PC-3 (cell line): ENCODE results near the gene GRM1. TPM values are rescaled to one million over a fixed set of nuclear protein-coding genes. Genes with fewer than 3 reads are reported as not detected.

Experiments used
- ATAC-seq: fragments of 200-7000 bp; cut with Tn5 transposase; 2 replicates; pipeline ENCODE4 v1.9.1; 2020; ENCODE audit warnings: mild to moderate bottlenecking, moderate library complexity
- BruUV-seq: library from RNA; stranded (reverse); fragments of 400-500 nt; replicated peaks from 2 replicates; lab custom pipeline; 2021; lab: Mats Ljungman, UMichigan
- CTCF ChIA-PET: fragments of 300-600 bp; sonication (Branson Sonifier 250); formaldehyde crosslinking; loops from one replicate; lab custom pipeline; 2022; ENCODE audit warnings: antibody characterized with exemption; lab: Charles Lee
- POLR2A ChIA-PET: fragments of 300-600 bp; sonication (Branson Sonifier 250); formaldehyde crosslinking; loops from one replicate; lab custom pipeline; 2022; ENCODE audit warnings: antibody characterized with exemption; ENCODE audit not compliant: unreplicated experiment; lab: Charles Lee
- DNase-seq: peaks from one replicate; pipeline ENCODE4 v3.0.0-alpha.2; 2015
- H2AFZ ChIP-seq: fragments of 300-600 bp; sonication (generic); 2 replicates; pipeline ENCODE4 v1.6.0; 2016; ENCODE audit warnings: antibody characterized with exemption, low read length
- H3F3A ChIP-seq: fragments of 300-600 bp; sonication (generic); one replicate; pipeline ENCODE4 v1.6.0; 2017; ENCODE audit warnings: antibody characterized with exemption, low read length, control low read depth, mild to moderate bottlenecking; ENCODE audit not compliant: unreplicated experiment
- H3K27ac ChIP-seq: fragments of 300-600 bp; sonication (generic); 2 replicates; pipeline ENCODE4 v1.5.1; 2016; ENCODE audit warnings: mild to moderate bottlenecking, low read length
- H3K27me3 ChIP-seq: fragments of 300-600 bp; sonication (generic); 2 replicates; pipeline ENCODE4 v1.6.1; 2016; ENCODE audit warnings: low read length, mixed read lengths
- H3K36me3 ChIP-seq: fragments of 300-600 bp; sonication (generic); 2 replicates; pipeline ENCODE4 v1.6.1; 2016; ENCODE audit warnings: low read depth, mixed run types, low read length, mixed read lengths
- H3K4me1 ChIP-seq: fragments of 300-600 bp; sonication (generic); 2 replicates; pipeline ENCODE4 v1.5.1; 2016; ENCODE audit warnings: low read length; ENCODE audit not compliant: insufficient read depth
- H3K4me2 ChIP-seq: fragments of 300-600 bp; sonication (generic); 2 replicates; pipeline ENCODE4 v1.6.0; 2016; ENCODE audit warnings: low read length
- H3K4me3 ChIP-seq: fragments of 300-600 bp; sonication (generic); 2 replicates; pipeline ENCODE4 v1.5.1; 2016; ENCODE audit warnings: mild to moderate bottlenecking, low read length, mixed read lengths
- H3K79me2 ChIP-seq: fragments of 300-600 bp; sonication (generic); 2 replicates; pipeline ENCODE4 v1.6.1; 2017; ENCODE audit warnings: low read length, mixed read lengths
- H3K9ac ChIP-seq: fragments of 300-600 bp; sonication (generic); 2 replicates; pipeline ENCODE4 v1.6.0; 2016; ENCODE audit warnings: mild to moderate bottlenecking, low read length
- H3K9me2 ChIP-seq: fragments of 300-600 bp; sonication (generic); replicated peaks from 2 replicates; pipeline ENCODE4 v1.6.1; 2016; ENCODE audit warnings: mixed run types, low read length, mixed read lengths
- H3K9me3 ChIP-seq: fragments of 300-600 bp; sonication (generic); 2 replicates; pipeline ENCODE4 v1.6.1; 2016; ENCODE audit warnings: low read length, mixed read lengths
- H4K20me1 ChIP-seq: fragments of 300-600 bp; sonication (generic); 2 replicates; pipeline ENCODE4 v1.6.1; 2016; ENCODE audit warnings: low read length, mixed read lengths
- CTCF ChIP-seq: fragments of 300-600 bp; sonication (generic); conservative IDR thresholded peaks from 2 replicates; pipeline ENCODE4 v1.5.1; 2017; ENCODE audit warnings: antibody characterized with exemption, low read depth, mild to moderate bottlenecking, low read length
- EZH2 ChIP-seq: fragments of 300-600 bp; sonication (generic); IDR thresholded peaks from one replicate; pipeline ENCODE4 v1.6.1; 2017; ENCODE audit warnings: antibody characterized with exemption, mild to moderate bottlenecking, low read length; ENCODE audit not compliant: unreplicated experiment
- EZH2phosphoT487 ChIP-seq: fragments of 300-600 bp; sonication (generic); IDR thresholded peaks from 2 replicates; pipeline ENCODE4 v1.6.1; 2018; ENCODE audit warnings: mild to moderate bottlenecking, antibody characterized with exemption, low read length, borderline replicate concordance
- intact Hi-C: fragments of 100-400 bp; cut with micrococcal nuclease; formaldehyde crosslinking; loops from 2 replicates; pipeline ENCODE4 v1.9.0; 2023
- total RNA-seq: library from RNA; depleted of rRNA; stranded (reverse); fragments of >200 nt; gene quantifications from 2 replicates; pipeline ENCODE4 v1.2.3, GENCODE V29; 2014

Gene GRM1
- total RNA-seq, 1 experiment from 2014 or later = 0.11 TPM

- peak; percentile 24 for DNase-seq
- ChIA-PET CTCF (no interaction called here), POLR2A (interaction anchor here (0.5 kb wide), 1 partner anchor 560 kb away, joined by 4 read pairs; no protein-coding TSS in a partner anchor)
- Histone ChIP-seq H3K9me2 (no peaks in the 10 kb centered on the region), H3F3A (no peaks in the 10 kb centered on the region), H3K4me2 (no peak overlapping the region; the same call in 1 of the 2 replicates), H3K9ac (no peak overlapping the region), H3K27ac (no peak overlapping the region), H3K79me2 (no peaks in the 10 kb centered on the region), H4K20me1 (no peaks in the 10 kb centered on the region), H3K4me3 (no peak overlapping the region), H3K4me1 (peaks cover 10% of the 10 kb centered on the region; the same call in 1 of the 2 replicates), H3K27me3 (no peaks in the 10 kb centered on the region), H3K36me3 (no peaks in the 10 kb centered on the region), H2AFZ (no peak overlapping the region), H3K9me3 (no peaks in the 10 kb centered on the region)
- intact Hi-C loops = no loop called here
- TF ChIP-seq CTCF (no peak), EZH2 (no peak), EZH2phosphoT487 (no peak)
- ATAC-seq = no peak
- no TSS peak for BruUV-seq
Observed at GRCh38 chr6:146364816-146365594, 336.1 kb downstream of the GRM1 start.

DNA sequence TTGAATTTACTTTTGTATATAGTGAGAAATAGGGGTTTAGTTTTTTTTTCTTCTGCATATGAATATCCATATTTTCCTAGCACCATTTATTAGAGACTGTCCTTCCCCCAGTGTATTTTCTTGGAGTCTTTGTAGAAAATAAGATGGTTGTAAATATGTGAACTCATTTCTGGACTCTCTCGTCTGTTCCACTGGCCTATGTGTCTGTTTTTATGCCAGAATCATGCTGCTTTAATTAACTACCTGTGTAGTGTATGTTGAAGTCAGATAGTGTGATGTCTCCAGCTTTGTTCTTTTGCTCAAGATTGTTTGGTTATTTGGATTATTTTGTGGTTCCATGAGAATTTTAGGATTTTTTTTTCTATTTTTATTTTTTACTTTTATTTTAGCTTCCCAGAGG, 338.2 kb downstream of the GRM1 start:
- DNase-seq (no peak), ATAC-seq (no peak)
- Histone ChIP-seq H4K20me1 (no peaks in the 10 kb centered on the region), H3K9me3 (no peaks in the 10 kb centered on the region), H3K9ac (no peak overlapping the region), H3K27me3 (no peaks in the 10 kb centered on the region), H2AFZ (no peak overlapping the region), H3K4me3 (no peak overlapping the region), H3K79me2 (no peaks in the 10 kb centered on the region), H3K4me1 (no peaks in the 10 kb centered on the region), H3K36me3 (no peaks in the 10 kb centered on the region), H3K27ac (no peak overlapping the region), H3K4me2 (no peak overlapping the region), H3F3A (no peaks in the 10 kb centered on the region), H3K9me2 (no peaks in the 10 kb centered on the region)
- CTCF ChIA-PET = no interaction called here
- no TSS peak for BruUV-seq
- POLR2A ChIA-PET = no interaction called here
- TF ChIP-seq EZH2phosphoT487 (no peak), CTCF (no peak), EZH2 (no peak)
- intact Hi-C loops = no loop called here

- no peaks in the 10 kb centered on the region for H3K79me2 ChIP-seq
- no TSS peak for BruUV-seq
- H3K9me3 ChIP-seq = no peaks in the 10 kb centered on the region
- no peaks in the 10 kb centered on the region for H4K20me1 ChIP-seq
- intact Hi-C loops = no loop called here
- ChIA-PET POLR2A (no interaction called here), CTCF (no interaction called here)
- TF ChIP-seq CTCF = no peak
- no peak for TF ChIP-seq EZH2
- TF ChIP-seq EZH2phosphoT487 = no peak
- H2AFZ ChIP-seq = no peak overlapping the region
- H3K36me3 ChIP-seq = no peaks in the 10 kb centered on the region
- no peaks in the 10 kb centered on the region for H3K27me3 ChIP-seq
- DNase-seq (no peak), ATAC-seq (no peak)
- H3K27ac ChIP-seq = no peak overlapping the region
- no peaks in the 10 kb centered on the region for H3K4me1 ChIP-seq
- no peaks in the 10 kb centered on the region for H3F3A ChIP-seq
- H3K9ac ChIP-seq = no peak overlapping the region
- H3K9me2 ChIP-seq = no peaks in the 10 kb centered on the region
- no peak overlapping the region for H3K4me3 ChIP-seq
- H3K4me2 ChIP-seq = no peak overlapping the region
Observed at GRCh38 chr6:146369866-146370265, 341.0 kb downstream of the GRM1 start.
